GM19238 (cell line): ENCODE results near the gene CTU2.

ENCODE experiments used
- DNase-seq: peaks from one replicate; pipeline ENCODE4 v3.0.0; 2011; ENCODE audit warnings: low spot score; ENCODE audit not compliant: insufficient read length

CTU2 gene

GRCh38 chr16:88681084-88681680 lies 25.1 kb upstream of the CTU2 start:
- DNase-seq = no peak

GRCh38 chr16:88681709-88682451 lies 24.4 kb upstream of the CTU2 start:
- DNase-seq = peak; percentile 91

GRCh38 chr16:88684569-88685155 lies 21.6 kb upstream of the CTU2 start:
- DNase-seq = no peak

- DNase-seq = no peak
Observed at GRCh38 chr16:88685156-88686061, 20.9 kb upstream of the CTU2 start.

- no peak for DNase-seq
Observed at GRCh38 chr16:88686062-88686438, 20.3 kb upstream of the CTU2 start.

GRCh38 chr16:88686439-88687253 lies 19.7 kb upstream of the CTU2 start, which contains the start of gene SNAI3:
SNAI3 (minus strand) TSS chr16:88686507; CDS start chr16:88686406, 101 bp downstream.
- DNase-seq = peak; percentile 95

GRCh38 chr16:88687254-88687576 lies 19.1 kb upstream of the CTU2 start:
- DNase-seq = no peak

- DNase-seq = no peak
Observed at GRCh38 chr16:88687676-88688012, 18.7 kb upstream of the CTU2 start.

- no peak for DNase-seq
Observed at GRCh38 chr16:88688013-88688778, 18.1 kb upstream of the CTU2 start.

GRCh38 chr16:88690341-88691128 lies 15.8 kb upstream of the CTU2 start:
- DNase-seq = no peak

GRCh38 chr16:88691129-88691813 lies 15.0 kb upstream of the CTU2 start:
- no peak for DNase-seq

GRCh38 chr16:88691924-88692560 lies 14.3 kb upstream of the CTU2 start:
- no peak for DNase-seq

GRCh38 chr16:88692861-88693260 lies 13.4 kb upstream of the CTU2 start:
- DNase-seq = no peak

- DNase-seq = no peak
Observed at GRCh38 chr16:88693420-88694177, 12.7 kb upstream of the CTU2 start.

- no peak for DNase-seq
Observed at GRCh38 chr16:88694221-88695087, 11.8 kb upstream of the CTU2 start.

- no peak for DNase-seq
Observed at GRCh38 chr16:88695218-88695617, 11.1 kb upstream of the CTU2 start.

- DNase-seq = no peak
Observed at GRCh38 chr16:88695753-88696152, 10.6 kb upstream of the CTU2 start.
